Sigmoid colon (tissue), 7 donors: ENCODE data around the gene SIRPA. TPM values are rescaled to one million over a fixed set of nuclear protein-coding genes. Genes with fewer than 3 reads are reported as not detected.
"Not testable (repeated sequence)": the region's sequence is repeated elsewhere in the genome, so short reads cannot be mapped to it uniquely, and the experiment has no call there.

ENCODE experiments used
- DNase-seq: peaks from one replicate; pipeline ENCODE4 v3.0.0-alpha.2; 2019
- H3K27ac ChIP-seq, 4 donors: fragments of 200-600 bp; sonication (generic); one replicate each; pipeline ENCODE4 v1.5.1; 2016 to 2019; ENCODE audit warnings: mild to moderate bottlenecking in 1 of 4
- H3K27me3 ChIP-seq, 3 donors: fragments of 200-600 bp; sonication (generic); one replicate each; pipeline ENCODE4 v1.5.1; 2019; ENCODE audit warnings: mild to moderate bottlenecking in 1 of 3
- H3K36me3 ChIP-seq, 4 donors: fragments of 200-600 bp; sonication (generic); one replicate each; pipeline ENCODE4 v1.5.1; 2016 to 2019
- H3K4me1 ChIP-seq, 4 donors: fragments of 200-600 bp; sonication (generic); one replicate each; pipeline ENCODE4 v1.5.1; 2017 to 2019
- H3K4me3 ChIP-seq, 4 donors: fragments of 200-600 bp; sonication (generic); one replicate each; pipeline ENCODE4 v1.5.1; 2017 to 2019; ENCODE audit warnings: mild to moderate bottlenecking in 2 of 4, moderate library complexity in 1 of 4
- H3K9me3 ChIP-seq, 4 donors: fragments of 200-600 bp in 3 of 4; sonication (generic) in 3 of 4; one replicate each; pipeline versions ENCODE4 v1.5.1 to v1.6.1; 2013 to 2019
- EP300 ChIP-seq, 4 donors: sonication (generic); formaldehyde crosslinking; IDR thresholded peaks; one replicate each; pipeline ENCODE4 v1.6.1; 2017; ENCODE audit warnings: antibody characterized with exemption in 4 of 4
- POLR2A ChIP-seq, 2 donors: fragments of 450-650 bp; IDR thresholded peaks; one replicate each; pipeline ENCODE4 v1.6.1; 2016; ENCODE audit warnings: antibody characterized with exemption in 2 of 2, mild to moderate bottlenecking in 2 of 2, moderate library complexity in 2 of 2
- POLR2AphosphoS5 ChIP-seq, 4 donors: sonication (generic); formaldehyde crosslinking; IDR thresholded peaks; one replicate each; pipeline ENCODE4 v1.6.1; 2017; ENCODE audit warnings: antibody characterized with exemption in 4 of 4
- WGBS, 2 donors: extraction: QIAGEN DNeasy Blood & Tissue Kit; methylation state at CpG; one replicate each; pipeline ENCODE4 v1.1.7; 2013; 5-methylcytosine and 5-hydroxymethylcytosine counted together
- intact Hi-C: fragments of 100-400 bp; cut with DNase I; formaldehyde crosslinking; loops from one replicate; pipeline ENCODE4 v1.15.1; 2023
- polyA plus RNA-seq, 3 donors: library from polyadenylated mRNA; stranded (reverse); fragments of 200-250 nt; gene quantifications; one replicate each; pipeline ENCODE4 v1.2.3, GENCODE V29; 2013
- total RNA-seq, 4 donors: library from RNA; depleted of rRNA; stranded (reverse); fragments of >200 nt; gene quantifications; one replicate each; pipeline ENCODE4 v1.1.0, GENCODE V29; 2016
- TF ChIP-seq, protein P1 (sequence below), 4 experiments: fragments of 450-650 bp in 3 of 4; fragments of 200-600 bp in 1 of 4; IDR thresholded peaks; one replicate each; pipeline ENCODE4 v1.5.1; 2016 to 2019; ENCODE audit warnings: antibody characterized with exemption in 4 of 4, mild to moderate bottlenecking in 3 of 4, moderate library complexity in 2 of 4
- donor health status: healthy with polysubstance abuse.
- donor health status: Bipolar disorder and iron deficiency.
- donor health status: healthy.

The SIRPA gene
- total and polyA plus RNA-seq, 7 donors = 8.4 to 25.5 (median 16.3) TPM

GRCh38 chr20:1917786-1918185, 22.6 kb downstream of the SIRPA start:
- peaks cover 5 to 71% (median 14%) of the 10 kb centered on the region in 4 donors for H3K36me3 ChIP-seq
- no peaks in the 10 kb centered on the region for H3K4me1 ChIP-seq
- no peak overlapping the region for H3K27ac ChIP-seq
- no peak overlapping the region for H3K4me3 ChIP-seq
- DNase-seq = no peak
- 96 to 98% methylated on average over 1 of the region's 1 CpG for WGBS, 2 donors
- intact Hi-C loops = no loop called here
- no peaks in the 10 kb centered on the region for H3K27me3 ChIP-seq
- TF ChIP-seq EP300 (IDR thresholded peaks at IDR 0.05) (no peak), POLR2AphosphoS5 (IDR thresholded peaks at IDR 0.05) (no peak), POLR2A (IDR thresholded peaks at IDR 0.05) (no peak)
- TF ChIP-seq, protein P1, sequence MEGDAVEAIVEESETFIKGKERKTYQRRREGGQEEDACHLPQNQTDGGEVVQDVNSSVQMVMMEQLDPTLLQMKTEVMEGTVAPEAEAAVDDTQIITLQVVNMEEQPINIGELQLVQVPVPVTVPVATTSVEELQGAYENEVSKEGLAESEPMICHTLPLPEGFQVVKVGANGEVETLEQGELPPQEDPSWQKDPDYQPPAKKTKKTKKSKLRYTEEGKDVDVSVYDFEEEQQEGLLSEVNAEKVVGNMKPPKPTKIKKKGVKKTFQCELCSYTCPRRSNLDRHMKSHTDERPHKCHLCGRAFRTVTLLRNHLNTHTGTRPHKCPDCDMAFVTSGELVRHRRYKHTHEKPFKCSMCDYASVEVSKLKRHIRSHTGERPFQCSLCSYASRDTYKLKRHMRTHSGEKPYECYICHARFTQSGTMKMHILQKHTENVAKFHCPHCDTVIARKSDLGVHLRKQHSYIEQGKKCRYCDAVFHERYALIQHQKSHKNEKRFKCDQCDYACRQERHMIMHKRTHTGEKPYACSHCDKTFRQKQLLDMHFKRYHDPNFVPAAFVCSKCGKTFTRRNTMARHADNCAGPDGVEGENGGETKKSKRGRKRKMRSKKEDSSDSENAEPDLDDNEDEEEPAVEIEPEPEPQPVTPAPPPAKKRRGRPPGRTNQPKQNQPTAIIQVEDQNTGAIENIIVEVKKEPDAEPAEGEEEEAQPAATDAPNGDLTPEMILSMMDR (IDR thresholded peaks at IDR 0.05) = no peak
- H3K9me3 ChIP-seq = no peaks in the 10 kb centered on the region

DNA sequence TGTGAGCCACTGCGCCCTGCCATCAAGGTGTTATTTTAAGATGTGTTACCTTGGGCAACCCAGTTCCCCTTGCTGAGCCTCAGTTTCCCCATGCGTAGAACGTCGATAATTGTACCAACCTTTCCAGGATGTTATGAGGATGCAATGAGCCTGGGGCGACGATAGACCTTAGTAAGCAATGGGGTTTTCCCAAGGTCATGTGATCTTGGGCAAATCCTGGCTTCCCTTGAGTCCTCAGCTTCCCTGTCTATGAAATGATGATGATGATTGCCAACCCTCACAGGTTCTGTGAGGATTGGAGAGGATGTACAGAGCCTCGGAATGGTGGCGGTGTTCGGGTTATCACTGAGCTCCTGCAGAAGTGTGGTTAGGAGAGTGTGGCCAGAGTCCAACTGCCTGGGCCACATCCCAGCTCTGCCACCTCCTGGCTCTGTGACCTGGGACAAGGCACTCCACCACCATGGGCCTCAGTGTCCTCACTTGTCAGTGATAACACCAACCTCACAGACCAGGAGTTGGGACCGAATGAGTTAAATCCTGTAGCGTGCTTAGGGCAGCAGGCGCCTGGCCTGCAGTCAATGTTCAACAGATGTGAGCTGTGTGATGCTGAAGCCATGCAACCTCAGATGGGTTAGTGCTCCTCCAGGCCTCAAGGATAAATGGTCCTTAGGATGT, 23.4 kb downstream of the SIRPA start:
- H3K36me3 ChIP-seq = peaks cover 5 to 80% (median 18%) of the 10 kb centered on the region in 4 donors
- no peak overlapping the region for H3K27ac ChIP-seq
- TF ChIP-seq POLR2A (IDR thresholded peaks at IDR 0.05) = no peak
- TF ChIP-seq POLR2AphosphoS5 (IDR thresholded peaks at IDR 0.05) = no peak
- TF ChIP-seq, protein P1 (IDR thresholded peaks at IDR 0.05) = no peak
- TF ChIP-seq EP300 (IDR thresholded peaks at IDR 0.05) = no peak
- H3K4me1 ChIP-seq = no peaks in the 10 kb centered on the region
- intact Hi-C loops = no loop called here
- 86 to 89% methylated on average over 12 of the region's 12 CpGs for WGBS, 2 donors
- DNase-seq = no peak
- no peak overlapping the region for H3K4me3 ChIP-seq
- H3K9me3 ChIP-seq = no peaks in the 10 kb centered on the region
- no peaks in the 10 kb centered on the region for H3K27me3 ChIP-seq

DNA sequence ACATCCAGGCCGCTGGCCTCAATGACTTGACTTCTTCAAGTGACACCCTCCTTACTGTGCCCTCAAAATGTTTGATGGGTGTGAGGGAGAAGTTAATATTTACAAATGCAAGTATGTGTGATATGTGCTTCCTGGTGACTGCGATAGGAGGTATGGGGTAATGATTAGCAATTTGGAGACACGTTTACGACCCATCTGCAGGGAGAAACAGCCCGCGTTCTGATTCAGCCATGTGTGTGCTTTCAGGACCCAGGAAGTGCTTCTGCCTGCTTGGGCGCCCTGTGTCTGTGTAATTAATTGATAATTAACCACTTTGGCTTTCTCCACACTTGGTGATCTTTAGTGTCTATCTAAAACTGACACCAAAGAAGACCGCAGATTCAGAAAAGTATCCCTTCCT, 25.0 kb downstream of the SIRPA start:
- intact Hi-C loops = no loop called here
- DNase-seq = no peak
- Histone ChIP-seq H3K9me3 (no peaks in the 10 kb centered on the region), H3K36me3 (peaks cover 5 to 82% (median 20%) of the 10 kb centered on the region in 4 donors), H3K27ac (no peak overlapping the region), H3K4me1 (no peaks in the 10 kb centered on the region), H3K4me3 (no peak overlapping the region), H3K27me3 (no peaks in the 10 kb centered on the region)
- TF ChIP-seq POLR2AphosphoS5 (IDR thresholded peaks at IDR 0.05) (no peak), POLR2A (IDR thresholded peaks at IDR 0.05) (no peak), EP300 (IDR thresholded peaks at IDR 0.05) (no peak)
- TF ChIP-seq, protein P1 (IDR thresholded peaks at IDR 0.05) = no peak
- WGBS, 2 donors = 17 to 64% methylated on average over 8 of the region's 8 CpGs

DNA sequence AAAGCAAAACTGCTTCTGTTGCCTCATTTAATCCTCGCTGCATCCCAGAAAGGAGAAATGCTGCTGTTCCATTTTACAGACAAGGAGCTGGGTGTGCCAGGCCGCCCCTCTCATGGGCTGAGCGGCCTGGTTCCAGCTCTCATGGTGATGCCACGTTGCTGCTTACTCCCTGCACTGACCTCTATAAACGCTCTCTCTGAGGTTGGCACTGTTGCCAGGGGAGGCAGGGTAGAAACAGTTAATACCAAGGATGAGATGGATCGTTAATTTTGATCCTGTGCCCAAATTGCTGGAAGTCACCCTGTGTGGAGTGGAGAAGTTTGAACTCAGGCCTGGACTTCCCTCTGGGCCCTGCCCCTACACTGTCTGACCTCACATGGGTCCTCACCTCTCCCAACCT, 25.6 kb downstream of the SIRPA start:
- no peak for DNase-seq
- no peaks in the 10 kb centered on the region for H3K9me3 ChIP-seq
- intact Hi-C loops = no loop called here
- no peaks in the 10 kb centered on the region for H3K27me3 ChIP-seq
- 43 to 68% methylated on average over 6 of the region's 6 CpGs for WGBS, 2 donors
- no peak overlapping the region for H3K27ac ChIP-seq
- H3K36me3 ChIP-seq = peaks cover 5 to 78% (median 16%) of the 10 kb centered on the region in 4 donors
- peaks cover 0 to under 1% (median 0%) of the 10 kb centered on the region in 4 donors for H3K4me1 ChIP-seq
- TF ChIP-seq POLR2AphosphoS5 (IDR thresholded peaks at IDR 0.05) = no peak
- TF ChIP-seq, protein P1 (IDR thresholded peaks at IDR 0.05) = no peak
- no peak for TF ChIP-seq EP300 (IDR thresholded peaks at IDR 0.05)
- TF ChIP-seq POLR2A (IDR thresholded peaks at IDR 0.05) = no peak
- H3K4me3 ChIP-seq = no peak overlapping the region

DNA sequence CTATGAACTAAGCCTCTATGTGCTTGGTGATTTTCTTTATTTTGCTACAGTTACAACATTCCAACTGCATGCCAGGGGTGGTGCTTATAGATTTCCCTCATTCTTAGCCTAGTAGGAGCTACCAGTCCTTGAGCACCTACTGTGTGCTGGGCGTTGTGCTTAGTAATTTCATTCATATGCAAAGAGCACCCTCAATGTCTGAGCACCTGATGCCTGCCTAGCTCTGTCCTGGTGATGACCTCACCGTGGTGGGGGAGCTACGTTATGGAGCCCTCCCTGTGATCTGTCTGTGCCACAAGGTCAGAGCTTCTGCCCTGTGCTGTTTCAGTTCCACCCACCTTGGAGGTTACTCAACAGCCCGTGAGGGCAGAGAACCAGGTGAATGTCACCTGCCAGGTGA, 26.8 kb downstream of the SIRPA start:
- DNase-seq, H3K4me3 ChIP-seq, H3K27me3 ChIP-seq, H3K27ac ChIP-seq, H3K9me3 ChIP-seq, intact Hi-C loops: not testable (repeated sequence)
- WGBS, 2 donors = 85 to 91% methylated on average over 4 of the region's 4 CpGs
- Histone ChIP-seq H3K4me1 (peaks cover 0 to 11% (median 2%) of the 10 kb centered on the region in 4 donors), H3K36me3 (peaks cover 5 to 67% (median 10%) of the 10 kb centered on the region in 4 donors)
